CD4-positive, alpha-beta T cell treated with Interleukin-10 for 1 hour (primary cell): ENCODE data around the gene SFSWAP.
A peak's percentile ranks its signal among the peaks of the same experiment; 100 is the strongest.

Experiments
- DNase-seq: peaks from one replicate; pipeline ENCODE4 v3.0.0-alpha.2; 2020

The SFSWAP gene

GRCh38 chr12:131824450-131824849 is 113.6 kb downstream of the SFSWAP start:
- DNase-seq = no peak

- no peak for DNase-seq
Measured at GRCh38 chr12:131825146-131825892, 114.4 kb downstream of the SFSWAP start.

GRCh38 chr12:131826097-131826928 is 115.4 kb downstream of the SFSWAP start:
- DNase-seq = no peak

- DNase-seq = no peak
Measured at GRCh38 chr12:131827961-131828534, 117.2 kb downstream of the SFSWAP start, which contains the start of gene MMP17. MMP17 (plus strand) TSS chr12:131828393; CDS start chr12:131828495, 102 bp downstream.

GRCh38 chr12:131828671-131829355 is 117.9 kb downstream of the SFSWAP start:
- no peak for DNase-seq

- no peak for DNase-seq
Measured at GRCh38 chr12:131829356-131829747, 118.5 kb downstream of the SFSWAP start.

DNA sequence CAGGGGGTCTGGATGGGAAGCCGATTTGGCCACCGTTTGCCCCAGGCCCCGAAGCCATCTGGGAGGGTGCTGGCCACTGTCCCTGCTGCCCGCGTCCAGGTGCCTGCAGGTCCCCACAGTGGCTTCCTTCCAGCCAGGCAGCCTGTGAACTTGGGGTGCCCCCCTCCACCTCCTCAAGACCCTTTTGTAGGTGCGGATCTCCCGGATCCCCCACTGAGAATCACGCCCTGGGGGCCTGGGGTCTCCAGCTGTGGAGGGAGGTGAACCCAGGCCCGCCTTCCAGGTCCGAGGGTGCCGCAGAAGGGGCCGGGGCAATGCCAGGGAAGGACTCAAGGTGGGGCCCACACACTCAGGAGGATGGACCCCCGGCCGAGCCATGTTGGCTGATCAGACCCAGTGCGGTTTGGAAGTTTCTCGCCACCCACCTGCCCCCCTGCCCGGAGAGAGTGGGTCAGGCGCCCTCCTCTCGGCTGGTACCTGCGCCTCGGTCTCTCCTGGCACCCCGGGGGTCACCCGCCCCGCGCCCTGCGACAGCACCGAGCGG is 119.0 kb downstream of the SFSWAP start:
- no peak for DNase-seq

DNA sequence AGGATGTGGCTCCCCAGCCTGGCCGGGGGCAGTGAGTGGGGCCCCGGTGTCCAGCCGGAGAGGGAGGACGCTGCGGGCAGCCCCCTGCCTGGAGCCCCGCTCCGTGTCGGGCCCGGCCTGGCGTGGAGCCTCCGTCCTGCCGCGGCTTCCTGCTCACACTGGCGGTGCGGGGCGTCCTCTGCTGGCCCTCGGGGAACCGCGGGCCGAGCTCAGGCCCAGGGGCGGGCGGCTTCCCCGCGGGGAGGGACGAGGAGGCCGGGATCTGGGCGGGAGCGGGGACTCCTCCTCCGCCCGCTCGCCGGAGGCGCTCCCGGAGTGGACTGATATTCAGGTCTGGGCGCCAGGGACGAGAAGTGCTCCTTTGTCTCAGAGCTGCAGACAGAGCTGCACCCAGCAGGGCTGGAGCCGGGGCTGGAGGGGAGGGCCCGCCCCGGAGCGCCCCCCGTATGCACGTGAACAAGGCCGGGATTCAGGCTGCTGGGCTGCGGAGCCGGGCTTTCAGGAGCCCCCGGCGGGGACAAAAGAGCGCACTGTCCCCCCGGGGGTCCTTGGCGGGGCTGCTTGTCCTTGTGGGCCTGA is 119.5 kb downstream of the SFSWAP start:
- DNase-seq = peak; percentile 21

- DNase-seq = no peak
Measured at GRCh38 chr12:131830914-131831571, 120.2 kb downstream of the SFSWAP start.

- no peak for DNase-seq
Measured at GRCh38 chr12:131831635-131832041, 120.7 kb downstream of the SFSWAP start.

GRCh38 chr12:131832321-131833231 is 121.7 kb downstream of the SFSWAP start:
- DNase-seq = no peak

GRCh38 chr12:131833288-131833895 is 122.5 kb downstream of the SFSWAP start:
- no peak for DNase-seq

GRCh38 chr12:131833896-131834641 is 123.2 kb downstream of the SFSWAP start:
- DNase-seq = no peak

DNA sequence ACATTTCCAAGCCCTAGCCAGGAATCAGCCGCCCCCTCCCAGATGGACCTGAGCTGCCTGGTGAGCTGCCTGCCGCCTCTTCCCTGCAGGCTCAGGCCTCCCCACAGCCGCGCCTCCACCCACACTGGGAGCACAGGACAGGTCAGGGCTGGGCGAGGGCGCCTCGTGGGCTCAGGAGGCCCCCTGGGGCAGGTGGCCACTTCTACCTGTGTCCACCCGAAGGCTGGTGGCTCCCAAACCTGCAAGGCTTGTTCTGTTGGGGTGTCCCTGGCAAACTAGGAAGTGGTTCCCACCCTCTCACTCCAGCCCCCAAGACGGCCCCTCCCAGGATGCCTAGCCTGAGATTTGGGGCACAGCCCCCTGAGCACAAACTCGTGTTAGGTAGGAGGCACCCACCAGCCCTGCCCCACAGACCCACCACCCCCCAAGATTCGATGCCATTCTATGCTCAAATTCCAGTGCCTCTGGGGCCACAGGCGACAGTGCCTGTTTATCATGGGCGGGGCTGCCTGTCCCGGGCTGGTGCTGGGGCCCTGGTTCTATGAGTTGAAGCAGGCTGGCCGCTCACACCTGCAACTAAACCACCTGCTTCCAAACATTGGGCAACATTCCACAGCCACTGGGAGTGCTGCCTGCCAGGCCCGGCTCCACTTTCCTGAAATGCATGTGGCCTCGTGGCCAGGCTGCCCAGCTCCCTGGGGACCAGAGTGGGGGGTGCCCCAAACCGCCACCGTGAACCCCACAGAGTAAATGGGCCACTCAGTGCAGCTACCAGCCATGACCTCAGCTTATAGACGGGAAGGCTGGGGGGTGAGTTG is 124.1 kb downstream of the SFSWAP start:
- no peak for DNase-seq

DNA sequence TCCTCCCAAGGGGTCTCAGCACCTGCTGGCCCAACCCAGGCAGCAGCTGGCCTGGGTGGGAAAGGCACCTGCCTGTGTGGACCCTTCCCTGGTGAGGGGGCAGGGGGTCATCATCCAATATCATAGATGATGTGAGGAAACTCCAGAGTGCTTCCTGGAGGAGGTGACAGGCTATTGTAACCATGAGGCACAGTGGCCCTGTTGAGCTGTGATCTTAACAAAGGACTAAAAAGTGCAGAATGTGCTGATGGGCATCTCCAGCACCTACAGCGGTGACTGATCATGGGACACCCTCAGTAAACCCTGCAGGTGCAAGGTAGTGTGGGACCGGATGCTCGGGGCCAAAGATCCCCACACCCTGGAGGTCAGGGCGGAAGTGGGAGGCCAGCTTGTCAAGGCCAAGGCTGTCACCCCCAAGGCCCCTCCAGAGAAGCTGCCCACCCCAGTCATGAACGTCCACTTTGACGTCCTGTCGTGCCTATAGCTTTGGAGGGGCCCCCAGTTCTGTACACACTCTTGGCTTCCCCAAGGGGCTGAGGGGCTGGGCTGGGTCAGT is 124.8 kb downstream of the SFSWAP start:
- no peak for DNase-seq

GRCh38 chr12:131836193-131836592 is 125.3 kb downstream of the SFSWAP start:
- DNase-seq = no peak

GRCh38 chr12:131836714-131837397 is 126.0 kb downstream of the SFSWAP start:
- DNase-seq = no peak
